WI38 (cell line): ENCODE results near the gene SLC38A8.

Source experiments
- H3K4me3 ChIP-seq: 2 replicates; pipeline ENCODE4 v1.5.1; 2011; ENCODE audit warnings: low read depth, mild to moderate bottlenecking, control low read depth, low read length
- TF ChIP-seq, protein P1 (sequence below): IDR thresholded peaks from 2 replicates; pipeline ENCODE4 v1.5.1; 2012; ENCODE audit warnings: low read depth, mild to moderate bottlenecking, control low read depth, low read length

Gene SLC38A8

DNA sequence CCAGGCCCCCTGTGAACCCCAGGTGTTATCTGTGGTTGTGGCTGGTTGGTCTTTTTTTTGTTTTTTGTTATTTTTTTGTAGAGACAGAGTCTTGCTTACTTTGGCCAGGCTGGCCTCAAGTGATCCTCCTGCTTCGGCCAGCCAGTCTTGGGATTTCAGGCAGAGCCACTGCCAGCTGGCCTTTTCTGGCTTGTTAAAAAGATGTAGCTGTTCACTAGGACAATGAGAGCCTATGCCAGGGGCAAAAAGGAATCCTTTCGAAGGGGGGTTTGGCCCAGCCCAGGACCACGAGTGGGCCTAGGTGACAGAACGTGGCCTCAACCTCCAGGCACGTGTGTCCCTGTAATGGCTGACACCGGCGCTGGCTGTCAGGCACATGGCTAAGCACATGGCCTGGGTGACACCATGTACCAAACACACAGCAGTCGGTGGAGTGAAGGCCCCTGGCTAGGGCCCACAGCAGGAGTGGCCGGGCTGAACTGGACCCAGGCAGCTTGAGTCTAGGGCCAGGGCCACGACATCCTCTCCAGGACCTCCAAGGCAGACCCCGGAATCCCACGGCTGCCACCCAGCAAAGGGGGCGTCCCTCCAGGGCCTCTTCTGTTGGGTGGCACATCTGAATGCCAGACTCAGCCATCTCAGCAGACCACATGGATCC lies 6.9 kb upstream of the SLC38A8 start:
- no peak overlapping the region for H3K4me3 ChIP-seq
- TF ChIP-seq, protein P1, sequence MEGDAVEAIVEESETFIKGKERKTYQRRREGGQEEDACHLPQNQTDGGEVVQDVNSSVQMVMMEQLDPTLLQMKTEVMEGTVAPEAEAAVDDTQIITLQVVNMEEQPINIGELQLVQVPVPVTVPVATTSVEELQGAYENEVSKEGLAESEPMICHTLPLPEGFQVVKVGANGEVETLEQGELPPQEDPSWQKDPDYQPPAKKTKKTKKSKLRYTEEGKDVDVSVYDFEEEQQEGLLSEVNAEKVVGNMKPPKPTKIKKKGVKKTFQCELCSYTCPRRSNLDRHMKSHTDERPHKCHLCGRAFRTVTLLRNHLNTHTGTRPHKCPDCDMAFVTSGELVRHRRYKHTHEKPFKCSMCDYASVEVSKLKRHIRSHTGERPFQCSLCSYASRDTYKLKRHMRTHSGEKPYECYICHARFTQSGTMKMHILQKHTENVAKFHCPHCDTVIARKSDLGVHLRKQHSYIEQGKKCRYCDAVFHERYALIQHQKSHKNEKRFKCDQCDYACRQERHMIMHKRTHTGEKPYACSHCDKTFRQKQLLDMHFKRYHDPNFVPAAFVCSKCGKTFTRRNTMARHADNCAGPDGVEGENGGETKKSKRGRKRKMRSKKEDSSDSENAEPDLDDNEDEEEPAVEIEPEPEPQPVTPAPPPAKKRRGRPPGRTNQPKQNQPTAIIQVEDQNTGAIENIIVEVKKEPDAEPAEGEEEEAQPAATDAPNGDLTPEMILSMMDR = no peak

DNA sequence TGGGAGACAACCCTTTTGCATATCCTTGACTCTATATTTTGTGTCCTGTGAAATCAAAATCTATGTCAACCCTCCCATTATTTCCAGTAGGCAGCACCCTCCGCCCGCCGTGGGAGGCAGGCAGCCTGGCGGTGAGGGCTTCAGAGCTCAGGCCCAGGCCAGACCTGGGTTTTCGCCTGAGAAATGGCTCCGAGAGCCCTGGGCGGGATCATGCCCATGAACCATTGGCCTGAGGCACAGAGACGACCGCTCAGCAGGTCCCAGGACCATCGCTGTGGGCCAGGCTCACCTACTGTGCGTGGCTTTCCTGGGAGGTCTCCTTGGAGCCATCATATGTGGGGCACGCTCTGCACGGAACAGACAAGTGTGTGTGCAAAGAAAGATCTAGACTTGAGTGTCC lies 6.3 kb upstream of the SLC38A8 start:
- TF ChIP-seq, protein P1 = no peak
- H3K4me3 ChIP-seq = no peak overlapping the region

DNA sequence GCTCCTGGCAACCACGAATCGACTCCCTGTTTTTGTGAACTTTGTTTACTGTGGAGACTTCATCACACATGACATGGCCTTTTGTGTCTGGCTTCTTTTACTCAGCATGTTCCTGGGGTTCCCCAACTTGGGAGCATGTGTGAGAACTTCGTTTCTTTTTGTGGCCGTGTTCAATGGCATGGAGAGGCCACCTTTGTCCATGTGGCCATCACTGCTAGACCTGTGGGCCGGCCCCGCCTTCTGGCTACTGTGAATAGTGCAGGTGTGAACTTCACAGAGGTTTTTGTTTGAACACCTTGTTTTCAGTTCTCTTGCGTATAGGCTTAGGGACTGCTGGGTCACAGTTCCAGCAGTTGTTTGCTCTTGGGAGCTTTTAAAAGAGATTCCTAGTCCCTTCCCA lies 5.7 kb upstream of the SLC38A8 start:
- TF ChIP-seq, protein P1 = no peak
- H3K4me3 ChIP-seq = no peak overlapping the region

DNA sequence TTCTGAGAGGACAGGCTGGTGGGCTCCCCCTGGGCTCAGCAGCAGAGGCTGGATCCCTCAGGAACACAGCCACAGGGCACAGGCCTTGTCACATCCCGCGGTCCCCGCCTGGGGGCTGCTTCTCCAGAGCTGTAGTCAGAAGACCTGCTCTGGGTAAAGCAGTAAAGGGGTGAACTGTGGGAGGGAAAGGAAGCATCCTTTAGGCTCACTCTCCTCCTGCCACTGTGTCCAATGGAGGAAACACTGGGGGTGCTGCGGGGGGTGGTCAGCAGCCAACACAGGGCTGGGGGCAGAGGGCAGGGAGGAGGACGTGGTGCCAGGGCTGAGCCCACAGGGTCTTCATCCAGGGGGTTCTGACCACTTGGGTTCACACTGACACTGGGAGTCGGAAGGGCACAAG lies 5.0 kb upstream of the SLC38A8 start:
- TF ChIP-seq, protein P1 = no peak
- no peak overlapping the region for H3K4me3 ChIP-seq

DNA sequence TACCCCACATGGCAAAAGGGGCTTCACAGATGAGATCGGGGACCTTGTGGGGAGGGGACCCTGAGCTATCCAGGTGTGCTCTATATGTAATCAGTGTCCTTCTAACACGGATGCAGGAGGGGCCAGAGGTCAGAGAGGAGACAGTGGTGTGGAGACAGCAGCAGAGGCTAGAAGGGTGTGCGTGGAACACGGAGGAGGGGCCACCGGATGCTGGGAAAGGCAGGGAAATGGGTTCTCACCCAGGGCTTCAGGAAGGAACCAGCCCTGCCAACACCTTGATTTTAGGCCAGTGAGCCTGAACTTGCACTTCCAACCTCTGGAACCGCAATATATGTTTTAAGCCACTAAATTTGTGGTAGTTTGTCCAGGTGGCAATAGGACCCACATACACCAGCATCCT lies 4.6 kb upstream of the SLC38A8 start:
- TF ChIP-seq, protein P1 = no peak
- no peak overlapping the region for H3K4me3 ChIP-seq

DNA sequence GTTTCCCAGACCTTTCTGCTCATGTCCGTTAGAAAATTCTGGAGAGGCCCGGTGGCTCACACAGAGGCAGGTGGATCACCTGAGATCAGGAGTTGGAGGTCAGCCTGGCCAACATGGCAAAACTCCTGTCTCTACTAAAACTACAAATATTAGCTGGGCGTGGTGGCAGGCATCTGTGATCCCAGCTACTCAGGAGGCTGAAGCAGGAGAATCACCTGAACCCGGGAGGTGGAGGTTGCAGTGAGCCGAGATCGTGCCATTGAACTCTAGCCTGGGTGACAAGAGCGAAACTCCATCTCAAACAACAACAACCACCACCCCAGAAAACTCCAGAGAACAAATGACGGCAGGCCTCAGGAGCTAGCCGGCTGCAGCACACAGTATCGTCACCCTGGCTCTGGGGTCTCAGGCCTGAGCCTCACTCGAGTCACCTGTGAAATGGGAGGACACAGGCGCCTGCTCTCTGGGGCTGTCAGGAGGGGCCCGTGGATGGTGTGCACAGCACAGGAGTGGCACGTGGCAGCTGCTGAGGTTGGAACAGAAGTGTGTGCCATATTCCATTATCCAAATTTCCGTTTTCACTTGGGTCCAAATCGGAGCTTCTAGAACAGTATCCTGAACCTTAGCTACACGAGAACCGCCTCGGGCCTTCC lies 3.3 kb upstream of the SLC38A8 start:
- H3K4me3 ChIP-seq = no peak overlapping the region
- TF ChIP-seq, protein P1 = no peak

DNA sequence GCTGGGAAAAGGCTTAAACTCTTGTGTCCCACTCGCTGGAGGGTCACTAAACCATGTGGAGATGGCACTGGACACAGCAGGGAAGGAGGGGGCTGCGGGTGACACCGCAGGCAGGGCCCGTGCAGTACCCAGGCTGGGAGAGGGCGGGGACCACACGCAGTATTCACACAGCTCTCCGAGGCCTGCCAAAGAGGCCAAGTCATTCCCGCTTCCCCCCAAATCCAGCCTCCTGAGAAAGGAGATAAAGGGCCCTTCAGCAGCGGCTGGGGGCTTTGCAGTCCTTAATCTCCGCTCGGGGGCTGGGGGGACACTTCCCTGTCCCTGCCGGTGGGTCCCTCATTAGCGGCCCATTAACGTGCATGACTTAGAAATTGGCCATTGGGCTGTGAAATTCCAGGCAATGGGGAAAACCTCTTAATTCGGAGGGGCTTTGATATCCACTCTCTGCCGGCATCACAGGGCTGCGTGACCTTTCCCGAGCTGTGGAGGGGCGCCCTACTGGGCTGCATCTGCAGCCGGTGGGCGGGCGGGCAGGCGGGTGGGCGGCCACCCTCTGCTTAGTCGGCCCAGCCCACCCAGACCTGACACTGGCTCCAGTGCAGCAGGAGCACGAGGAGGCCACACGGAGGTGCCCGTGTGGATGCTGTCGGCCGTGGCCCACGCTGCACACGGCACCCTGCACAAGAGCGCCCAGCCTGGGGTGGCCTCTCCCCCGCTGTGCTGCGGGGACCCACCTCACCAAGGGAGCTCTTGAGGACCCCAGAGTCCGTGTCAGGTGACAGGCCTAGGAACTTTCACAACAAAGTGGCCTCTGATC lies 2.6 kb upstream of the SLC38A8 start:
- TF ChIP-seq, protein P1 = no peak
- no peak overlapping the region for H3K4me3 ChIP-seq
